Measurements from ENCODE around the gene IARS1.

GRCh38 chr9:92263131-92263530 lies 30.4 kb downstream of the IARS1 start:
- TF ChIP-seq CTCF (IDR thresholded peaks at IDR 0.05) = no peak
- TF ChIP-seq POLR2A (IDR thresholded peaks at IDR 0.05) = no peak

All from uterus (tissue), 2 donors.